Upper lobe of left lung (tissue), 4 donors: ENCODE measurements around the gene PLPPR1.

Experiments used
- EP300 ChIP-seq, 4 donors: sonication (generic); formaldehyde crosslinking; IDR thresholded peaks; one replicate each; pipeline ENCODE4 v1.5.1; 2017; ENCODE audit warnings: antibody characterized with exemption in 4 of 4, control low read depth in 2 of 4
- POLR2A ChIP-seq, 4 donors: fragments of 450-650 bp; IDR thresholded peaks; one replicate each; pipeline ENCODE4 v1.5.1; 2016 to 2017; ENCODE audit warnings: antibody characterized with exemption in 4 of 4, mild to moderate bottlenecking in 2 of 4
- POLR2AphosphoS5 ChIP-seq, 2 donors: sonication (generic); formaldehyde crosslinking; IDR thresholded peaks; one replicate each; pipeline ENCODE4 v1.5.1; 2017; ENCODE audit warnings: antibody characterized with exemption in 2 of 2
- TF ChIP-seq, protein P1 (sequence below), 6 experiments: fragments of 450-650 bp in 4 of 6; fragments of 200-600 bp in 2 of 6; sonication (generic) in 2 of 6; IDR thresholded peaks; one replicate each; pipeline ENCODE4 v1.5.1; 2016 to 2019; ENCODE audit warnings: antibody characterized with exemption in 6 of 6

DNA sequence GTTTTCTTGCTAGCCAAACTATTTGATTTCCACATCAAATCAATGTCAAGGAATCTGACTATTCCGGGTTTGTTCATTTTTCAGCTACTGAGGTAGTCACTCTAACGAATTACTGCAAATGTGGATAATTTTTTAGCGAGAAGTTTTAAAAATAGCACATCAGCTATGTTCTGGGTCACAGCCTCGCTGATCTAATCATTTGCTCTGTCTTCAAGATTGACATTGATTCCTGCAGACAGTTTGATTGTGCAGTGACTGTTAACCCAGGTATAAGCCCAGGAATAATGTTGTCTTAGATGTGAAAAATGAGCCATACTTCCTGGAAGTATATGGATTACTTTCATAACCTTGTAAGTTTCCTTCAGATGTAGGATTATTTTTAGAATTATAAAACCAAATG is 181.1 kb downstream of the PLPPR1 start:
- TF ChIP-seq POLR2A (IDR thresholded peaks at IDR 0.05) (no peak), EP300 (IDR thresholded peaks at IDR 0.05) (no peak), POLR2AphosphoS5 (IDR thresholded peaks at IDR 0.05) (no peak)
- TF ChIP-seq, protein P1, sequence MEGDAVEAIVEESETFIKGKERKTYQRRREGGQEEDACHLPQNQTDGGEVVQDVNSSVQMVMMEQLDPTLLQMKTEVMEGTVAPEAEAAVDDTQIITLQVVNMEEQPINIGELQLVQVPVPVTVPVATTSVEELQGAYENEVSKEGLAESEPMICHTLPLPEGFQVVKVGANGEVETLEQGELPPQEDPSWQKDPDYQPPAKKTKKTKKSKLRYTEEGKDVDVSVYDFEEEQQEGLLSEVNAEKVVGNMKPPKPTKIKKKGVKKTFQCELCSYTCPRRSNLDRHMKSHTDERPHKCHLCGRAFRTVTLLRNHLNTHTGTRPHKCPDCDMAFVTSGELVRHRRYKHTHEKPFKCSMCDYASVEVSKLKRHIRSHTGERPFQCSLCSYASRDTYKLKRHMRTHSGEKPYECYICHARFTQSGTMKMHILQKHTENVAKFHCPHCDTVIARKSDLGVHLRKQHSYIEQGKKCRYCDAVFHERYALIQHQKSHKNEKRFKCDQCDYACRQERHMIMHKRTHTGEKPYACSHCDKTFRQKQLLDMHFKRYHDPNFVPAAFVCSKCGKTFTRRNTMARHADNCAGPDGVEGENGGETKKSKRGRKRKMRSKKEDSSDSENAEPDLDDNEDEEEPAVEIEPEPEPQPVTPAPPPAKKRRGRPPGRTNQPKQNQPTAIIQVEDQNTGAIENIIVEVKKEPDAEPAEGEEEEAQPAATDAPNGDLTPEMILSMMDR (IDR thresholded peaks at IDR 0.05) = no peak
